ENCODE results near the gene NANOS2. TPM values are rescaled to one million over a fixed set of nuclear protein-coding genes. Genes with fewer than 3 reads are reported as not detected.

NANOS2 gene
- total and polyA plus RNA-seq, 2 of the 13 experiments (the other 11 are each of a cell fraction or from before 2014, with no cell fraction given), result not detected

GRCh38 chr19:45901432-45901911 is 13.1 kb downstream of the NANOS2 start (continued):
- TF ChIP-seq ZHX2 (IDR thresholded peaks at IDR 0.05; ENCODE audit: low read depth), result peak; percentile 19; the same call in 1 of the 2 replicates
- TF ChIP-seq ZHX2 (CRISPR knock-in tag; IDR thresholded peaks at IDR 0.05; ENCODE audit: borderline replicate concordance), result no peak
- no peak for TF ChIP-seq ZNF737 (CRISPR knock-in tag; IDR thresholded peaks at IDR 0.05; ENCODE audit: borderline replicate concordance)
- no peak for TF ChIP-seq ZSCAN12 (CRISPR knock-in tag; IDR thresholded peaks at IDR 0.05)
- no peak for TF ChIP-seq AHDC1 (CRISPR knock-in tag; IDR thresholded peaks at IDR 0.05; ENCODE audit: borderline replicate concordance)
- no peak for TF ChIP-seq NR3C1 (CRISPR knock-in tag; IDR thresholded peaks at IDR 0.05)
- TF ChIP-seq XBP1 (CRISPR knock-in tag; IDR thresholded peaks at IDR 0.05), result no peak
- no peak for TF ChIP-seq MAZ (IDR thresholded peaks at IDR 0.05; ENCODE audit: borderline replicate concordance, low read depth, low read length)
- 0 out of 2 replicates have a peak, but pooled peaks have one; percentile 0 for TF ChIP-seq MAZ (CRISPR knock-in tag; IDR thresholded peaks at IDR 0.05; ENCODE audit: low read depth)
- TF ChIP-seq ZNF180 (CRISPR knock-in tag; IDR thresholded peaks at IDR 0.05; ENCODE audit: borderline replicate concordance, low read depth), result no peak
- no peak for TF ChIP-seq BRCA1 (CRISPR knock-in tag; IDR thresholded peaks at IDR 0.05)
- TF ChIP-seq ZNF781 (CRISPR knock-in tag; IDR thresholded peaks at IDR 0.05; ENCODE audit: borderline replicate concordance, not compliant biosample characterization), result no peak
- no peak for TF ChIP-seq KAT8 (CRISPR knock-in tag; IDR thresholded peaks at IDR 0.05)
- TF ChIP-seq ZBTB26 (CRISPR knock-in tag; IDR thresholded peaks at IDR 0.05; ENCODE audit: borderline replicate concordance), result no peak
- TF ChIP-seq ZC3H13 (CRISPR knock-in tag; IDR thresholded peaks at IDR 0.05), result no peak
- TF ChIP-seq NFATC3 (CRISPR knock-in tag; IDR thresholded peaks at IDR 0.05), result no peak
- TF ChIP-seq TEAD2 (CRISPR knock-in tag; IDR thresholded peaks at IDR 0.05), result no peak
- no peak for TF ChIP-seq POGZ (CRISPR knock-in tag; IDR thresholded peaks at IDR 0.05)
- TF ChIP-seq NBN (conservative IDR thresholded peaks at IDR 0.05), result no peak

Measured in HepG2 (cell line).